H9 (cell line): Measurements from ENCODE around the gene GLUL. TPM values are rescaled to one million over a fixed set of nuclear protein-coding genes. Genes with fewer than 3 reads are reported as not detected.

Source experiments
- DNase-seq: peaks from one replicate; pipeline ENCODE4 v3.0.0-alpha.2; 2017
- H2AFZ ChIP-seq: one replicate; pipeline ENCODE4 v1.6.1; 2013; ENCODE audit warnings: mild to moderate bottlenecking, low read length, control low read depth, moderate library complexity
- H2AK5ac ChIP-seq: 2 replicates; pipeline ENCODE4 v1.6.1; 2013; ENCODE audit warnings: low read length, control low read depth, mixed read lengths; ENCODE audit not compliant: insufficient read length
- H2BK120ac ChIP-seq: one replicate; pipeline ENCODE4 v1.6.1; 2013; ENCODE audit warnings: low read depth, mild to moderate bottlenecking, low read length, control low read depth, inconsistent platforms; ENCODE audit not compliant: poor library complexity, severe bottlenecking
- H2BK12ac ChIP-seq: 2 replicates; pipeline ENCODE4 v1.6.1; 2013; ENCODE audit warnings: low read length, control low read depth, mixed read lengths, low read depth; ENCODE audit not compliant: insufficient read length
- H2BK15ac ChIP-seq: 2 replicates; pipeline ENCODE4 v1.6.1; 2013; ENCODE audit warnings: low read depth, low read length, control low read depth
- H2BK20ac ChIP-seq: one replicate; pipeline ENCODE4 v1.6.1; 2013; ENCODE audit warnings: low read depth, mild to moderate bottlenecking, low read length, control low read depth, inconsistent platforms; ENCODE audit not compliant: poor library complexity, severe bottlenecking
- H2BK5ac ChIP-seq: 2 replicates; pipeline ENCODE4 v1.6.1; 2013; ENCODE audit warnings: low read length, control low read depth, mixed read lengths; ENCODE audit not compliant: insufficient read length
- H3K14ac ChIP-seq: 2 replicates; pipeline ENCODE4 v1.6.1; 2013; ENCODE audit warnings: low read length, control low read depth; ENCODE audit not compliant: insufficient read depth
- H3K18ac ChIP-seq: 2 replicates; pipeline ENCODE4 v1.6.1; 2013; ENCODE audit warnings: low read depth, mild to moderate bottlenecking, mixed read lengths, low read length, control low read depth; ENCODE audit not compliant: insufficient read length
- H3K23ac ChIP-seq: 2 replicates; pipeline ENCODE4 v1.6.1; 2013; ENCODE audit warnings: low read length, control low read depth, mixed read lengths, low read depth; ENCODE audit not compliant: insufficient read length
- H3K23me2 ChIP-seq: 2 replicates; pipeline ENCODE4 v1.6.1; 2013; ENCODE audit warnings: low read depth, mild to moderate bottlenecking, mixed read lengths, low read length, control low read depth; ENCODE audit not compliant: insufficient read length, poor library complexity, severe bottlenecking
- H3K27ac ChIP-seq: 2 replicates; pipeline ENCODE4 v1.5.1; 2013; ENCODE audit warnings: low read length, control low read depth, mixed read lengths, low read depth; ENCODE audit not compliant: insufficient read length
- H3K27me3 ChIP-seq: 2 replicates; pipeline ENCODE4 v1.6.1; 2013; ENCODE audit warnings: low read length, control low read depth, inconsistent platforms; ENCODE audit not compliant: insufficient read depth
- H3K4ac ChIP-seq: 2 replicates; pipeline ENCODE4 v1.6.1; 2013; ENCODE audit warnings: low read depth, mild to moderate bottlenecking, control low read depth, inconsistent platforms, low read length, moderate library complexity
- H3K4me1 ChIP-seq: 2 replicates; pipeline ENCODE4 v1.6.1; 2013; ENCODE audit warnings: low read length, control low read depth, inconsistent platforms; ENCODE audit not compliant: insufficient read depth
- H3K4me2 ChIP-seq: 2 replicates; pipeline ENCODE4 v1.6.1; 2013; ENCODE audit warnings: low read length, control low read depth, mixed read lengths; ENCODE audit not compliant: insufficient read length, insufficient read depth
- H3K56ac ChIP-seq: 2 replicates; pipeline ENCODE4 v1.6.1; 2013; ENCODE audit warnings: low read depth, mild to moderate bottlenecking, mixed read lengths, low read length, control low read depth; ENCODE audit not compliant: insufficient read length
- H3K79me1 ChIP-seq: 2 replicates; pipeline ENCODE4 v1.6.1; 2013; ENCODE audit warnings: low read depth, mild to moderate bottlenecking, moderate library complexity, low read length, control low read depth, inconsistent platforms; ENCODE audit not compliant: insufficient read depth, poor library complexity, severe bottlenecking
- H3K79me2 ChIP-seq: 2 replicates; pipeline ENCODE4 v1.6.1; 2013; ENCODE audit warnings: low read length, control low read depth, inconsistent platforms; ENCODE audit not compliant: insufficient read depth
- H3K9ac ChIP-seq: 2 replicates; pipeline ENCODE4 v1.6.1; 2013; ENCODE audit warnings: low read length, control low read depth, mixed read lengths; ENCODE audit not compliant: insufficient read length; ENCODE audit errors: extremely low read depth
- H3K9me3 ChIP-seq: one replicate; pipeline ENCODE4 v1.6.1; 2013; ENCODE audit warnings: low read depth, low read length, inconsistent platforms; ENCODE audit not compliant: control insufficient read depth
- H3T11ph ChIP-seq: one replicate; pipeline ENCODE4 v1.6.1; 2013; ENCODE audit warnings: mild to moderate bottlenecking, low read length, control low read depth, inconsistent platforms
- H4K20me1 ChIP-seq: one replicate; pipeline ENCODE4 v1.6.1; 2013; ENCODE audit not compliant: control insufficient read depth, insufficient read length, insufficient read depth
- H4K5ac ChIP-seq: 2 replicates; pipeline ENCODE4 v1.6.1; 2013; ENCODE audit warnings: low read depth, mild to moderate bottlenecking, mixed read lengths, low read length, control low read depth; ENCODE audit not compliant: insufficient read length
- H4K8ac ChIP-seq: replicated peaks from 2 replicates; pipeline ENCODE4 v1.6.1; 2013; ENCODE audit warnings: low read length, control low read depth, mixed read lengths, low read depth; ENCODE audit not compliant: insufficient read length
- H4K91ac ChIP-seq: 2 replicates; pipeline ENCODE4 v1.6.1; 2013; ENCODE audit warnings: low read depth, mild to moderate bottlenecking, moderate library complexity, mixed read lengths, low read length, control low read depth; ENCODE audit not compliant: insufficient read length
- H3K27ac Mint-ChIP-seq, 3 experiments: 2 replicates in 2 of 3; 3 replicates in 1 of 3; pipeline ENCODE4 v1.8.0; 2020 to 2021; ENCODE audit warnings: mixed read lengths in 3 of 3, mild to moderate bottlenecking in 1 of 3, moderate library complexity in 1 of 3
- H3K27me3 Mint-ChIP-seq: 2 replicates; pipeline ENCODE4 v1.8.0; 2021; ENCODE audit warnings: low read depth, mild to moderate bottlenecking, moderate library complexity, mixed read lengths
- H3K36me3 Mint-ChIP-seq, 3 experiments: 2 replicates in 2 of 3; 3 replicates in 1 of 3; pipeline ENCODE4 v1.8.0; 2020 to 2021; ENCODE audit warnings: low read depth in 3 of 3, mixed read lengths in 3 of 3; ENCODE audit not compliant: insufficient read depth in 1 of 3
- H3K4me1 Mint-ChIP-seq, 2 experiments: 2 replicates each; pipeline ENCODE4 v1.8.0; 2020; ENCODE audit warnings: mixed read lengths in 2 of 2
- H3K4me3 Mint-ChIP-seq, 2 experiments: 2 replicates in 1 of 2; 3 replicates in 1 of 2; pipeline ENCODE4 v1.8.0; 2020 to 2021; ENCODE audit warnings: mild to moderate bottlenecking in 2 of 2, mixed read lengths in 2 of 2, moderate library complexity in 1 of 2
- H3K9me3 Mint-ChIP-seq, 2 experiments: 2 replicates in 1 of 2; 3 replicates in 1 of 2; pipeline ENCODE4 v1.8.0; 2020; ENCODE audit warnings: mild to moderate bottlenecking in 2 of 2, mixed read lengths in 2 of 2, moderate library complexity in 1 of 2
- WGBS: extraction: QIAGEN DNeasy Blood & Tissue Kit; methylation state at CpG from one replicate; pipeline ENCODE4 v1.1.7; 2013; ENCODE audit warnings: missing lambda C conversion rate, low lambda C conversion rate, mixed read lengths; ENCODE audit not compliant: insufficient read length; ENCODE audit errors: extremely low coverage; 5-methylcytosine and 5-hydroxymethylcytosine counted together
- total RNA-seq: library from RNA; stranded (reverse); gene quantifications from 2 replicates; pipeline ENCODE4 v1.2.1, GENCODE V29; 2021
- TF ChIP-seq, protein P1 (sequence below): fragments of 200-600 bp; sonication (generic); conservative IDR thresholded peaks from 3 replicates; pipeline ENCODE4 v1.8.0; 2021; ENCODE audit warnings: antibody characterized with exemption, mild to moderate bottlenecking

Gene GLUL
- total RNA-seq, 1 experiment from 2014 or later, result 332 TPM

- peaks cover 0 to 5% (median 0%) of the 10 kb centered on the region in 3 experiments; a peak in 1 of 7 replicates for H3K36me3 Mint-ChIP-seq
- no peak overlapping the region for H3K27ac ChIP-seq
- H3K14ac ChIP-seq, result no peak overlapping the region
- H3K27me3 Mint-ChIP-seq, result peaks cover 3% of the 10 kb centered on the region; the same call in 1 of the 2 replicates
- DNase-seq, result peak; percentile 33
- H3K79me2 ChIP-seq, result no peaks in the 10 kb centered on the region
- WGBS, result no CpG with 5 or more reads among the region's 1 CpG
- H4K5ac ChIP-seq, result no peak overlapping the region
- H2BK12ac ChIP-seq, result no peak overlapping the region
- no peak overlapping the region for H2BK20ac ChIP-seq
- no peak overlapping the region for H3K4me3 Mint-ChIP-seq
- H3K4ac ChIP-seq, result no peak overlapping the region
- no peak overlapping the region for H4K8ac ChIP-seq
- no peak overlapping the region for H2BK15ac ChIP-seq
- no peaks in the 10 kb centered on the region for H3K23me2 ChIP-seq
- no peak overlapping the region for H2BK5ac ChIP-seq
- H2AK5ac ChIP-seq, result no peak overlapping the region
- H3K4me1 ChIP-seq, result no peaks in the 10 kb centered on the region; the same call in 1 of the 2 replicates
- TF ChIP-seq, protein P1, sequence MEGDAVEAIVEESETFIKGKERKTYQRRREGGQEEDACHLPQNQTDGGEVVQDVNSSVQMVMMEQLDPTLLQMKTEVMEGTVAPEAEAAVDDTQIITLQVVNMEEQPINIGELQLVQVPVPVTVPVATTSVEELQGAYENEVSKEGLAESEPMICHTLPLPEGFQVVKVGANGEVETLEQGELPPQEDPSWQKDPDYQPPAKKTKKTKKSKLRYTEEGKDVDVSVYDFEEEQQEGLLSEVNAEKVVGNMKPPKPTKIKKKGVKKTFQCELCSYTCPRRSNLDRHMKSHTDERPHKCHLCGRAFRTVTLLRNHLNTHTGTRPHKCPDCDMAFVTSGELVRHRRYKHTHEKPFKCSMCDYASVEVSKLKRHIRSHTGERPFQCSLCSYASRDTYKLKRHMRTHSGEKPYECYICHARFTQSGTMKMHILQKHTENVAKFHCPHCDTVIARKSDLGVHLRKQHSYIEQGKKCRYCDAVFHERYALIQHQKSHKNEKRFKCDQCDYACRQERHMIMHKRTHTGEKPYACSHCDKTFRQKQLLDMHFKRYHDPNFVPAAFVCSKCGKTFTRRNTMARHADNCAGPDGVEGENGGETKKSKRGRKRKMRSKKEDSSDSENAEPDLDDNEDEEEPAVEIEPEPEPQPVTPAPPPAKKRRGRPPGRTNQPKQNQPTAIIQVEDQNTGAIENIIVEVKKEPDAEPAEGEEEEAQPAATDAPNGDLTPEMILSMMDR, result peak; percentile 56
- no peak overlapping the region for H3K56ac ChIP-seq
- no peak overlapping the region for H3K4me2 ChIP-seq
- H4K20me1 ChIP-seq, result no peaks in the 10 kb centered on the region
- no peaks in the 10 kb centered on the region for H3K9me3 ChIP-seq
- no peak overlapping the region for H3K23ac ChIP-seq
- H3K27ac Mint-ChIP-seq, result no peak overlapping the region
- no peak overlapping the region for H4K91ac ChIP-seq
- no peaks in the 10 kb centered on the region for H3K27me3 ChIP-seq
- H2BK120ac ChIP-seq, result no peak overlapping the region
- no peaks in the 10 kb centered on the region for H3K79me1 ChIP-seq
- H2AFZ ChIP-seq, result no peak overlapping the region
- H3K9me3 Mint-ChIP-seq, result peaks cover 4 to 6% of the 10 kb centered on the region in 2 experiments; a peak in 3 of 5 replicates
- no peak overlapping the region for H3K18ac ChIP-seq
- H3T11ph ChIP-seq, result no peak overlapping the region
- H3K4me1 Mint-ChIP-seq, result peaks cover 4 to 7% of the 10 kb centered on the region in 2 experiments; a peak in 3 of 4 replicates
- H3K9ac ChIP-seq, result no peak overlapping the region
Observed at GRCh38 chr1:182404781-182405180, 13.2 kb upstream of the GLUL start.
